HG03039 (cell line): Measurements from ENCODE around the gene ATAD5.
"Not testable (repeated sequence)": the region's sequence is repeated elsewhere in the genome, so short reads cannot be mapped to it uniquely, and the experiment has no call there.

Source experiments
- ATAC-seq: cut with Tn5 transposase; IDR thresholded peaks from one replicate; pipeline ENCODE4 v1.9.1; 2021; ENCODE audit warnings: mild to moderate bottlenecking, moderate library complexity; ENCODE audit not compliant: unreplicated experiment

Gene ATAD5, protein sequence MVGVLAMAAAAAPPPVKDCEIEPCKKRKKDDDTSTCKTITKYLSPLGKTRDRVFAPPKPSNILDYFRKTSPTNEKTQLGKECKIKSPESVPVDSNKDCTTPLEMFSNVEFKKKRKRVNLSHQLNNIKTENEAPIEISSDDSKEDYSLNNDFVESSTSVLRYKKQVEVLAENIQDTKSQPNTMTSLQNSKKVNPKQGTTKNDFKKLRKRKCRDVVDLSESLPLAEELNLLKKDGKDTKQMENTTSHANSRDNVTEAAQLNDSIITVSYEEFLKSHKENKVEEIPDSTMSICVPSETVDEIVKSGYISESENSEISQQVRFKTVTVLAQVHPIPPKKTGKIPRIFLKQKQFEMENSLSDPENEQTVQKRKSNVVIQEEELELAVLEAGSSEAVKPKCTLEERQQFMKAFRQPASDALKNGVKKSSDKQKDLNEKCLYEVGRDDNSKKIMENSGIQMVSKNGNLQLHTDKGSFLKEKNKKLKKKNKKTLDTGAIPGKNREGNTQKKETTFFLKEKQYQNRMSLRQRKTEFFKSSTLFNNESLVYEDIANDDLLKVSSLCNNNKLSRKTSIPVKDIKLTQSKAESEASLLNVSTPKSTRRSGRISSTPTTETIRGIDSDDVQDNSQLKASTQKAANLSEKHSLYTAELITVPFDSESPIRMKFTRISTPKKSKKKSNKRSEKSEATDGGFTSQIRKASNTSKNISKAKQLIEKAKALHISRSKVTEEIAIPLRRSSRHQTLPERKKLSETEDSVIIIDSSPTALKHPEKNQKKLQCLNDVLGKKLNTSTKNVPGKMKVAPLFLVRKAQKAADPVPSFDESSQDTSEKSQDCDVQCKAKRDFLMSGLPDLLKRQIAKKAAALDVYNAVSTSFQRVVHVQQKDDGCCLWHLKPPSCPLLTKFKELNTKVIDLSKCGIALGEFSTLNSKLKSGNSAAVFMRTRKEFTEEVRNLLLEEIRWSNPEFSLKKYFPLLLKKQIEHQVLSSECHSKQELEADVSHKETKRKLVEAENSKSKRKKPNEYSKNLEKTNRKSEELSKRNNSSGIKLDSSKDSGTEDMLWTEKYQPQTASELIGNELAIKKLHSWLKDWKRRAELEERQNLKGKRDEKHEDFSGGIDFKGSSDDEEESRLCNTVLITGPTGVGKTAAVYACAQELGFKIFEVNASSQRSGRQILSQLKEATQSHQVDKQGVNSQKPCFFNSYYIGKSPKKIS (N-terminal part only)

DNA sequence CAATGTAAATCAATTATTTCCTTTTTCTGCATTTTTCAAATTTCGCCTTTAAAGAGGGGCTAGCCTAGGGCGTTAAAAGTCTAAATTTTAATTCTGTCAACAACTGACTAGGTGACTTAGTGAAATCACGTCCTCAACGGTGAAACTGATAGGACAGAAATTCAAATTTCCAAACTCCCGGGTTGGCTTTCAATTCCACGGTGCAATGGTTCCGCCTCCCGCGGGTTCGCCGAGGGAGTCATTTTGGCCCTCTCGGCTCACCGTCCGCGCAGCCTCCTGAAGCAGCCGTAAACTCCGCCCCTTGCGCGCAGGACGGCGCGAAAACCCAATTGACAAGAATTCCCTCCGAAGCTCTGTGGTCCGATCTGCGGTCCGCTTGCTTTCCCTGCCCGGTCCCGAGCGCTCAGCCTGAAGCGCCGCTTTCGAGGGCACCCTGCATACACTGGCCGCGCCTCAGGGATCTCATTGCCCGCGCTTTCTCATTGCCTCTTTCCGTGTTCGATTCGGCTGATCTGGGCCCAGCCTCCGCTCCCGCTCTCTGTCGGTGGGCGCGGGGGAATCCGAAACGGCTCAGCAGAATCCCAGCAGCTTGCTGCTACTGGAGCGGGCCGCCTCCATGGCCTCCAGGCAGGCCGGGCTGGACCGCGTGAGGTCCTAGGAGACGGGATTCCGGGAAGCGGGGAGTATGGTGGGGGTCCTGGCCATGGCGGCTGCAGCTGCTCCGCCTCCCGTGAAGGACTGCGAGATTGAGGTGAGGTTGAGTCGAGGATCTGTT lies at the start of gene ATAD5:
Gene ATAD5 (plus strand): TSS at position 304 of the 775 bp plus-strand sequence. CDS start 382 bp downstream, at position 686.
- peak; percentile 75 for ATAC-seq

DNA sequence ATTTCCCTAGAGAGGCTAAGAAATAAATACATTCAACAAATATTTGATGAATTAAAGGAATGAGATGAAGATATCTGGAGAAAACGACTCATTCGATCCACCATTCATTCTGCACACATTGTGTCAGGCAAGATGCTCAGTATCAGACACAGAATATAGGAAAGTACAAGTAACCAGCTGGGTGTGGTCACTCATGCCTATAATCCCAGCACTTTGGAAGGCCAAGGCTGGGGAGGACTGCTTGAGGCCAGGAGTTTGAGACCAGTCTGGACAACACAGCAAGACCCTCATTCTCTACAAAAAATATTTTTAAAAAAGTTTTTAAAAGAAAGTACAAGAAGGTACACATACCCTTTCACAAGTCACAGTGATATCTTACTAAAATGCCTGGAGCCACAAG lies 49.6 kb upstream of the ATAD5 start:
- no peak for ATAC-seq

- ATAC-seq, result no peak
These were observed 42.8 kb upstream of the ATAD5 start for GRCh38 chr17:30788918-30789317.

- ATAC-seq, result no peak
These were observed 41.5 kb upstream of the ATAD5 start for GRCh38 chr17:30790279-30790678.

DNA sequence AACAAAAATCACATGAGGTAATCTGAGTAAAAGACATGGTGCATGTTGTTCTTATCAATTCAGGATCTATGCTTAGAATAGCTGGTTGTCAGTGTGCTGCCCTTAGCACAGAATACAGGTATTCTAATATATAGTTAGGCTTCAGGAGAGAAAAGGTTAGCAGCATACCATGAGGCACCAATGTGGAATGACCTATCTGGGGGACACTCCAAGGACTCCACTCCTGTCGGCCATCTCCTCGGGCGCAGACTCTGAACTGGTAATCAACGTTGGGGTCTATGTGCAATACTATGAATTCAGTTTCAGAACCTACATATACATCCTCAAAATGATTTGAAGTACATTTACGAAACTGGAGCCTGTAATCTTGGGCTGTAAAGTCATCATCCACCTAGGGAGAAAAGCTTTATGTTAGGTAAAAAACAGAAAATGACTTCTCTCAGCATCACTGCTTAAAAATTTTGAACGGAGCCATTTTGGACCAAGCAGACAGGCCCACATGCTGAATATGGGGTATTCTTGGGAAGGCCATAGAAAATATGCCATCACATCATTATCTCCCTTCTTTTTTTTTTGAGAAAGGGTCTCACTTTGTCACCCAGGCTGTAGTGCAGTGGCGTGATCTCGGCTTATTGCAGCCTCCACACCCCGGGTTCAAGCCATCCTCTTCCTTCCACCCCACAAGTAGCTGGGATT lies 38.3 kb upstream of the ATAD5 start:
- no peak for ATAC-seq

DNA sequence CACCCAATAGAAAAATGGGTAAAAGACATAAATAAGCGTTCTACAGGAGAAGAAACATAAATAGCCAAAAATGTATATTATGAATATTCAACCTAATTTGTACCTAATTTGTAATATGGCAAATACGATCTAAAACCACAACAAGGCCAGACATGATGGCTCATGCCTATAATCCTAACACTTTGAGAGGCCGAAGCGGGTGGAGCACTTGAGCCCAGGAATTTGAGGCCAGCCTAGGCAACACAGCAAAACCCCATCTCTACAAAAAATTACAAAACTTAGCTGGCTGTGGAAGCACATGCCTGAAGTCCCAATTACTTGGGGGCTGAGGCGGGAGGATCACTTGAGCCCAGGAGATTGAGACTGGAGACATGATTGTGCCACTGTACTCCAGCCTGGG lies 37.4 kb upstream of the ATAD5 start:
- ATAC-seq, result no peak

- ATAC-seq, result no peak
These were observed 35.8 kb upstream of the ATAD5 start for GRCh38 chr17:30796016-30796415.

DNA sequence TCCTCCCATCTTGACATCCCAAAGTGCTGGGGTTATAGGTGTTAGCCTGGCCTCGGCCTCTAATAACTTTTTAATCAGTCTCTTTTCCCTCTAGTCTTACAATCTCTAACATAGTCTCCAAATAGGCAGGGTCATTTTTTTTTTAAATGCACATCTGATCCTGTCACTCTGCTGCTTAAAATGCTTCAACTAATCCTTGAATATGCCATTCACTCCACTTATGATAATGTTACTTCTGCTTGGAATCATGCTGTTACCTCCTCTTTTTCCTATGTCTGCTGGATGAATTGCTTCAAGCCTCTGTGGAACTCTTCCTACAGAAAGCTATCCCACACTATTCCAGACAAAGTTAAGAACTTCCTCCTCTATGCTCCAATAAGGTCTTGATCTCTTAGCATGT lies 30.1 kb upstream of the ATAD5 start:
- ATAC-seq, result no peak

GRCh38 chr17:30805944-30806456 lies 25.8 kb upstream of the ATAD5 start:
- ATAC-seq, result no peak

- ATAC-seq, result no peak
These were observed 23.9 kb upstream of the ATAD5 start for GRCh38 chr17:30807896-30808295.

DNA sequence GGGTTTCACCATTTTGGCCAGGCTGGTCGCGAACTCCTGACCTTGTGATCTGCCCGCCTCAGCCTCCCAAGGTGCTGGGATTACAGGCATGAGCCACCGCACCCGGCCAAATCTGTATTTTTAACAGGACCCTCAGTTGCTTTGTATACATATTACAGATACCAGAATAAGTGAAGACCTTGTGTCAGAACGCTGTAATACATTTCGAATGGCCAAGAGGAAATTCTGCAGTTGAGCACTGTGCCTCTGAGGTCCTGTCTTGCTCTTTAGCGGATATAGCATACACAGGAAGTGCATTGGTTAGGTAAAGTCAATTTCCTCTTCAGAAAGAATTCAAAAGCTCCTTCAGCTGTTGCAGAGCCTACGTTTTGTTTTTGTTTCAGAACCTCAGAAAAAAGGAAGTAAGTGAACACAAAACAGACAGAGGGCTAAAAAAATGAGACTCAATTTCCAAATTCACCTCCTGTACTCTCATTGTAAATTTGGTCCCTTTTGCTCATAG lies 22.9 kb upstream of the ATAD5 start:
- no peak for ATAC-seq

DNA sequence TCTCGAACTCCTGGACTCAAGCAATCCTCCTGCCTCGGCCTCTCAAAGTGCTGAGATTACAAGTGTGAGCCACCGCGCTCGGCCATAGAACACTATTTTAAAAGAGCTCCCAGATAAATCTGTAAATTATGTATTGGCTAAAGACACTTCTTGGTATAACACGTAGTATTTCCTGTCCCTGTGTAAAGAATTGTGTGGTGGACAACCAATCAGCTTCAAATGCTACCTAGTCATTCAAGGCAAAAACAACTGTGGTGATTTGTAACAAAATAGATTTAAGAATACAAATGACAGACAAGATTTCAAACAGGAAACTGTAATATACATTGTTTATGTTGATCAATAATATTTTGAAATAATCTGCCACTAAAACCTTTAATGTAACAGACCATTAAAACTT lies 21.9 kb upstream of the ATAD5 start:
- ATAC-seq, result no peak

GRCh38 chr17:30812218-30813177 lies 19.3 kb upstream of the ATAD5 start:
- ATAC-seq, result no peak

GRCh38 chr17:30814236-30814635 lies 17.5 kb upstream of the ATAD5 start:
- ATAC-seq, result not testable (repeated sequence)

- not testable (repeated sequence) for ATAC-seq
These were observed 16.9 kb upstream of the ATAD5 start for GRCh38 chr17:30814860-30815259.

DNA sequence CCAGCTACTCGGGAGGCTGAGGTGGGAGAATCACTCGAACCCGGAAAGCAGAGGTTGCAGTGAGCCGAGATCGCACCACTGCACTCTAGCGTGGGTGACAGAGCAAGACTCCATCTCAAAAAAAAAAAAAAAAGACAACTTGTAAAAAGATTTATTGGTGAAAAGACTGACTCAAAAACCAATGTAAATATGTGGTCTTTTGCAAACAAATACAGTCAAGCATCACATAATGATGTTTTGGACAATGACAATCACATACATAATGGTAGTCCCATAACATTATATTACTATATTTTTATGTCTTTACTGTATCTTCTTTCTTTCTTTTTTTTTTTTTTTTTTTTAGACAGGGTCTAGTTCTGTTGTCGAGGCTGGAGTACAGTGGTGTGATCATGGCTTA lies 15.6 kb upstream of the ATAD5 start:
- no peak for ATAC-seq

DNA sequence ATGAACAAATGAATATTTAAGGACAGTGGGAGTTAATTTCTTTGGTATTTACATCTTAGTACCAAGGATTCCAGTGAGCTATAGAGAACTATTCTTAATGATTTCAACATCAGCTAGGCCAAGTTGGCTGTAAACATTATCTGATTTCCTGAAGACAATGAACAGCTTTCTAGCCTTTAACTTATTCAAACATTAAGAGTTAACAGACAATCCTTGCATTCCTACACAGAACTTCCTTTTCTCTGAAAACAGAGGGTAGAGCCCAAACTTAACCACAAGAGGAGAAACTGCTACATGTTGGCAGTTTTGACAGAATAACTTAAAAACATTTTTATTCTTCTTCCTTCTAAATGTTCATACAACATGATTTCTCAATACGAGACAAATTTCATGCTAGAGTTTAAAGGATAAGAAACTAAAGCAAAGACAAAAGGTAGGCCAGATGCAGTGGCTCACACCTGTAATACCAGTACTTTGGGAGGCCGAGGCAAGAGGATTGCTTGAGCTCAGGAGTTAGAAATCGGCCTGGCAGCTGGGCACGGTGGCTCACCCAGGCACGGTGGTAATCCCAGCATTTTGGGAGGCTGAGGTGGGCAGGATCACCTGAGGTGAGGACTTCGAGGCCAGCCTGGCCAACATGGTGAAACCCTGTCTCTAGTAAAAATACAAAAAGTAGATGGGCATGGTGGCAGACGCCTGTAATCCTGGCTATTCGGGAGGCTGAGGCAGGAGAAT lies 11.6 kb upstream of the ATAD5 start:
- no peak for ATAC-seq
